ENCODE data around the gene ADAP2. TPM values are rescaled to one million over a fixed set of nuclear protein-coding genes. Genes with fewer than 3 reads are reported as not detected.
A peak's percentile ranks its signal among the peaks of the same experiment; 100 is the strongest.

The ADAP2 gene
- total and polyA plus RNA-seq, 12 donors = 4.1 to 84.7 (median 32.8) TPM

DNA sequence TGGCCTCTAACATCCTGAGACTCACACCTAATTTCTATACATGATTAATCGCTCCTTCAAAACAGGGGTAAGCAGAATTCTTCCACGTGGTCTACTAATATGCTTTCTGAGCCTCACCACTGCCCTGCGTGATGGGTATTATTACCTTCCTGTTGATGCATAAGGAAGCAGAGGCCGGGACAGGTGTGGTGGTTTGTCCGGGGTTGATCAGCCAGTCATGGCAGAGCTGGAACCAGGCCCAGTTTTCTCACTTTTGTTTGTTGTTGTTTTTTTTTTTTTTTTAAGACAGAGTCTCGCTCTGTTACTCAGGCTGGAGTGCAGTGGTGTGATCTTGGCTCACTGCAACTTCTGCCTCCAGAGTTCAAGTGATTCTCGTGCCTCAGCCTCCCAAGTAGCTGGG, 80.3 kb downstream of the ADAP2 start:
- Histone ChIP-seq H3K27ac (no peak overlapping the region), H3K27me3 (no peaks in the 10 kb centered on the region), H3K4me1 (replicated peaks in 1 of 2) (no peaks in the 10 kb centered on the region), H3K4me3 (no peak overlapping the region), H3K9me3 (replicated peaks in 1 of 3) (no peaks in the 10 kb centered on the region), H3K36me3 (replicated peaks in 1 of 2) (peaks cover 0 to 29% of the 10 kb centered on the region in 2 donors)
- intact Hi-C loops (cut with DNase I) = no loop called here
- no peak for TF ChIP-seq POLR2A (IDR thresholded peaks at IDR 0.05)
- TF ChIP-seq, protein P1, sequence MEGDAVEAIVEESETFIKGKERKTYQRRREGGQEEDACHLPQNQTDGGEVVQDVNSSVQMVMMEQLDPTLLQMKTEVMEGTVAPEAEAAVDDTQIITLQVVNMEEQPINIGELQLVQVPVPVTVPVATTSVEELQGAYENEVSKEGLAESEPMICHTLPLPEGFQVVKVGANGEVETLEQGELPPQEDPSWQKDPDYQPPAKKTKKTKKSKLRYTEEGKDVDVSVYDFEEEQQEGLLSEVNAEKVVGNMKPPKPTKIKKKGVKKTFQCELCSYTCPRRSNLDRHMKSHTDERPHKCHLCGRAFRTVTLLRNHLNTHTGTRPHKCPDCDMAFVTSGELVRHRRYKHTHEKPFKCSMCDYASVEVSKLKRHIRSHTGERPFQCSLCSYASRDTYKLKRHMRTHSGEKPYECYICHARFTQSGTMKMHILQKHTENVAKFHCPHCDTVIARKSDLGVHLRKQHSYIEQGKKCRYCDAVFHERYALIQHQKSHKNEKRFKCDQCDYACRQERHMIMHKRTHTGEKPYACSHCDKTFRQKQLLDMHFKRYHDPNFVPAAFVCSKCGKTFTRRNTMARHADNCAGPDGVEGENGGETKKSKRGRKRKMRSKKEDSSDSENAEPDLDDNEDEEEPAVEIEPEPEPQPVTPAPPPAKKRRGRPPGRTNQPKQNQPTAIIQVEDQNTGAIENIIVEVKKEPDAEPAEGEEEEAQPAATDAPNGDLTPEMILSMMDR (IDR thresholded peaks at IDR 0.05) = no peak
- DNase-seq = no peak
- WGBS, 4 donors = 90 to 97% (median 91%) methylated on average over 7 of the region's 7 CpGs

DNA sequence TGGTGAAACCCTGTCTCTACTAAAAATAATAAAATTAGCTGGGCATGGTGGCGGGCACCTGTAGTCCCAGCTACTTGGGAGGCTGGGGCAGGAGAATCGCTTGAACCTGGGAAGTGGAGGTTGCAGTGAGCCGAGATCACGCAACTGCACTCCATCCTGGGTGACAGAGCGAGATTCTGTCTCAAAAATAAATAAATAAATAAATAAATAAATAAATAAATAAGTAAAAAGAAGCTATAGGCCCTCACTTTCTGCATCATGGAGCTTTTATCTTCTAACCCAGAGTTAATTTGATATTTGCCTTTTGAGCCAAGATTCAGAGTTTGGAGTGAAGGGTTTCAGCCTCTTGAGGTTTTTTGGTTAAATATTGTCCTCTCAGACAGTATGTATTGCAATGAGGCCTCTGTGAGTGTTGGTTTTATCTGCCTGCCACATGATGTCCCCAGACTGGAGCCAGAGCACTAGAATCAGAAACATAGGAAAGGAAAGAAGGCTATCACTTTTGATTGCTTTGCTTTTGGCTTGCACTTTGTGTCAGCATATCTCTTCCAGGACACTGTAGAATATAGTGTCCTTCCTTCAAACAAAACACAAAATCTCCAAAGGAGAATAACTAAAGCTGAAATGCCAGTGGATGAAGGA, 81.6 kb downstream of the ADAP2 start:
- TF ChIP-seq POLR2A (IDR thresholded peaks at IDR 0.05) = no peak
- TF ChIP-seq, protein P1 (IDR thresholded peaks at IDR 0.05) = no peak
- Histone ChIP-seq H3K4me1 (replicated peaks in 1 of 2) (no peaks in the 10 kb centered on the region), H3K36me3 (replicated peaks in 1 of 2) (peaks cover 0 to 16% of the 10 kb centered on the region in 2 donors), H3K4me3 (no peak overlapping the region), H3K27ac (no peak overlapping the region), H3K9me3 (replicated peaks in 1 of 3) (no peaks in the 10 kb centered on the region), H3K27me3 (no peaks in the 10 kb centered on the region)
- no peak for DNase-seq
- WGBS, 4 donors = 91 to 99% (median 97%) methylated on average over 5 of the region's 5 CpGs
- intact Hi-C loops (cut with DNase I) = no loop called here

DNA sequence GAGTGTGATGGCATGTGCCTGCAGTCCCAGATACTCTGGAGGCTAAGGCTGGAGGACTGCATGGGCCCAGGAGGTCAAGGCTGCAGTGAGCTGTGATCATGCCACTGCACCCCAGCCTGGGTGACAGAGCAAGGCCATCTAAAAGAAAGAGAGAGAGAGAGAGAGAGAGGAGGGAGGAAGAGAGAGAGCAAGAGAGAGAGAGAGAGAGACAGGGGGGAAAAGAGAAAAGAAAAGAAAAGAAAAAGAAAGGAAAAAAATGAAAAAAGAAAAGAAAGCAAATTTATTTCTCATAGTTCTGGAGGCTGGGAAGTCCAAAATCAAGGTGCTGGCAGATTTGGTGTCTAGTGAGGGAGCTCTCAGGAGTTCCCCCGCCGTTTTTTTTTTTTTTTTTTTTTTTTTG, 82.4 kb downstream of the ADAP2 start:
- Histone ChIP-seq H3K9me3 (replicated peaks in 1 of 3) (no peaks in the 10 kb centered on the region), H3K4me1 (replicated peaks in 1 of 2) (no peaks in the 10 kb centered on the region), H3K27me3 (no peaks in the 10 kb centered on the region), H3K4me3 (no peak overlapping the region), H3K27ac (no peak overlapping the region), H3K36me3 (replicated peaks in 1 of 2) (peaks cover 0 to 8% of the 10 kb centered on the region in 2 donors)
- intact Hi-C loops (cut with DNase I) = no loop called here
- WGBS, 4 donors = 86 to 91% (median 89%) methylated on average over 2 of the region's 2 CpGs
- no peak for DNase-seq
- TF ChIP-seq POLR2A (IDR thresholded peaks at IDR 0.05) = no peak
- TF ChIP-seq, protein P1 (IDR thresholded peaks at IDR 0.05) = no peak

DNA sequence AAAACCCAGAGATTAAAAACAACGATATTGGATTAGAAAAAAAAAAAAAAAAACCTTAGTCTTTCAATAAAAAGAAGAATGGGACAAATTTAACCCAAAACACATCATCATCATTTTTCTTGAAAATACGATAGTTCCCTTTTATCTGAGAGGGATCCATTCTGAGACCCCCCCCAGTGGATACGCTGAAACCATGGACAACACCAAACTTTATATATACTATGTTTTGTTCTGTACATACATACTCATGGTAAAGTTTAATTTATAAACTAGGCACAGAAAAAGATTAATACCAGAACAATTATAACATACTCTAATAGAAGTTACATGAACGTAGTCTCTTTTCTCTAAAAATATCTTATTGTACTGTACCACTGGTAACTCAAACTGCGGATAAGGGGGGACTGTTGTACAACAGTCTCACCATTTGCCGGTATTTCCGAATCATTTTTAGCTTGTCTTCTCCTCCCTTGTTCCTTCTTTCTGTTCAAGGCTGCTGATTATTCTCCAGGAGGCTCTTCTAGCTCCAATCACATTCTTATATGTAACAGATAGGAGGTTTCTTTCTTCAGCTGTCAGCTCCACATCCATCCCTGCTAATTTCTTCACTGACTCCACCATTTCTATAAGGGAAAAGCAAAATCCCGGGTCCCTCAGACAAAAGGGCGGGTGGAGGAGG, 86.1 kb downstream of the ADAP2 start:
- Histone ChIP-seq H3K27me3 (no peaks in the 10 kb centered on the region), H3K4me3 (peak overlapping the region in 3 of 4 donors; percentile 11 to 86 (median 68)), H3K27ac (peak overlapping the region in 4 of 5 donors; percentile 59 to 80 (median 76)), H3K36me3 (replicated peaks in 1 of 2) (no peaks in the 10 kb centered on the region), H3K4me1 (replicated peaks in 1 of 2) (no peaks in the 10 kb centered on the region), H3K9me3 (replicated peaks in 1 of 3) (no peaks in the 10 kb centered on the region)
- intact Hi-C loops (cut with DNase I) = no loop called here
- TF ChIP-seq, protein P1 (IDR thresholded peaks at IDR 0.05) = no peak
- TF ChIP-seq POLR2A (IDR thresholded peaks at IDR 0.05) = no peak
- DNase-seq = no peak
- 67 to 72% (median 69%) methylated on average over 9 of the region's 9 CpGs for WGBS, 4 donors
